Activated T-cell treated with anti-CD3 and anti-CD28 coated beads for 4 hours (primary cell): ENCODE results near the gene CCNQ.

Experiments
- DNase-seq: peaks from one replicate; pipeline ENCODE4 v3.0.0-alpha.2; 2020

CCNQ gene

DNA sequence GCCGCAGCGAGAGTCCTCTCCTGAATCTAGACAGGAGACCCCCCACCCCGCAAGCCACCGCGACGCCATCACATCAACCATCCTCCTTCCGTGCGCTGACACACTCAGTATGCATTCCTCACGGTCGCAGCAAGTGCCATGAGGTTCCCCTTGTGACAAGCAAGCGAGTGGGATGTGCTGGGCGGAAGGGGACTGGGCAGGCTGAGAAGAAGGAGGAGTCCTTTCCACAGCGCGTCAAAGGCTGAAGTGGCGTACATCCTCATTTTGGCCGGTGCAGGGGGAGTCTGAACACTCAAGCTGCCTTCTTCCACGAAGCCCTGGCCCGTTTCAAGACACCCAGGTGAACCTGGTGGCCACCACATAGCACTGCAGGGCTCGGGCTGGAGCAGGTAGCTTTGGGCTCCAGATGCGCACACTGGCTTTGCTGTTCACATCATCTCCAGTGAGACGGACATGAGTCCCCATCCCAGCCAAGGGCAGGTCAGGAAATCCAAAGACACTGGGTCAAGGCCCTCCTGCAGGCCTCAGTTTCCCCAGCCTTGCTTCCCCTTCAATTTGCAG is 30.4 kb downstream of the CCNQ start:
- DNase-seq: no peak

DNA sequence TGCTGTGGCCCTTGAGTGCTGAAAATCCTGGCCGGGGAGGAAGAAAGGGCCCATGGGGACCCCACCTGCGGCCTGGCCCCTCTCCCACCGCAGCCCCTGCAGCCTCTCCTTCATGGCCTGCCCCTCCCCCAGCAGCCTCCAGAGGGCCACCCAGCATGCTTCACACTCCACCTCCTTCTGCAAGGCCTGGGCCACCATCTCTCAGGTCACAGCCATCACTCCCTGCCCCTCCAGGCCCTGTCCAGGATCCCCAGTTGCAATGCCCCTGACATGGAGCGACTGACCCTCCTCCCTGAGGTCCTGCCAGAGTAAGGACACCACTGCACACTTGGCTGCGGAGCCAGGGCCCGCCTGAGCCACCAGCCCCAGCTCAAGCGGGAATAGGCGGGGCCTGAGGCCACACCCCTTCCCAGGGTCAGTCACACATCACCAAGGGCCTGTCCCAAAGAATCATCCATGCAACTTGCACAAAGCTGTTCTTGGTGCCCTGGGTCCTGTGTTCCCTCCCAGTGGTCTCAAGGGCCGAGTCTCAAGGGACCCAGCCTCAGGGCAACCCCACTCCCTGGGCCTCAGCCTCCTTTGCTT is 32.9 kb downstream of the CCNQ start:
- DNase-seq: no peak

DNA sequence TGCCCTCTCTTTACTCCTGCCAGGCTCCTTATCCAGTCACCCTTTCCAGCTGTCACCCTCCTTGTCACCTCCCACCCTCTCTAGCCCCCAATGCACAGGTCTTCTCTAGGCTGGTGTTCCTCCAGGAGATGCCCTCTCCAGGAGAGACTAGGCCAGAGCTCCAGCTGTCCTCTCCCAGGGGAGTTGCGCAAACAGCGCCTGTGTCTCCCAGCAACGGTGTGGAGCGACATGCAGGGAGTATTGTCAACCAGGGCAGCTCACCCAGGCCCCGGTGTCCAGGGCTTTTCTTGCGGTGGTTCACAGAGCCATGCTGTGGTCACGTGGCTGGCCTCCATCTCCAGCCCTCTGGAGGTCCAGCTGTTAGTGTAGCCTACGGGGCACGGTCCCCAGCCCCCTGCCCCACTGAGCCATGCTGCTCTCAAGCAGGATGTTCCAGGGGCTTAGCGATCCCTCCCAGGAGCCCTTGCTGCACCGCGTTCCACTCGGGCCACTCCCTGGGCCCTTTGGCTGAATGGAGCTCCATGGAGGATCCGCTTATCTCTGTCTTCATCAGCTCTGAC is 34.8 kb downstream of the CCNQ start:
- DNase-seq: no peak

DNA sequence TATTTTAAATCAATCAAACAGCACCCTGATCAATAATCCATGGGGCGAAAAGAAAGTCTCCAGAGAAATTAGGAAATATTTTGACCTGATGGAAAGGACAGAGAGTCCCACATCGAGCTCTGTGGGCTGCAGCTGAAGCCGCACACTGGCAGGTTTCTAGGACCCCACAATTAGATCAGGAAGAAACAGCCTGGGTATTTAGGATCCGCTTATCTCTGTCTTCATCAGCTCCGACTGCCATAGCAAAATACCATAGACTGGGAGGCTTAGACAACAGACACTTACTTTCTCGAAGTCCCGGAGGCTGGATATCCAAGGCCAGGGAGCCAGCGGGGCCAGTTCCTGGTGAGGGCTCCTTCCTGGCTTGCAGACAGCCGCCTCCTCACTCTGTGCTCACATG is 36.4 kb downstream of the CCNQ start:
- no peak for DNase-seq

DNA sequence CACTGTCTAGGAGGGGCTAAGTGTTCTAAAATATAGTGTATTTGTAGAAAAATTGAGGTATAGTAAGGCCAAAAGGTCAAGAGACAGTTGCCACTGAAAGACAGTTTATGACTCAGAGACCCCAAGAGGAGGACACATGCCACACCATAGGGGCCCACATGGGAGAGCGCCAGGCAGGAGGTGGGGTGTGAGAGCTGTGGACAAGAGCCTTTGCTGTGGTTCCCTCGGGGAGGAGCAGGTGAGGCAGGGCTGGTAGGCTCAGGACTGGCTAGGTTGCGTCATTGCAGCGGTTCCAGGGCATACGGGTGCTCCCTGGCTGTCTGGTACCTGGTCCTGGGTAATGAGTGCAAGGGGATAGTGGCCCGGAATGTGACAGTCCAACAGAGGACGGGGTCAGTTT is 37.6 kb downstream of the CCNQ start:
- no peak for DNase-seq

DNA sequence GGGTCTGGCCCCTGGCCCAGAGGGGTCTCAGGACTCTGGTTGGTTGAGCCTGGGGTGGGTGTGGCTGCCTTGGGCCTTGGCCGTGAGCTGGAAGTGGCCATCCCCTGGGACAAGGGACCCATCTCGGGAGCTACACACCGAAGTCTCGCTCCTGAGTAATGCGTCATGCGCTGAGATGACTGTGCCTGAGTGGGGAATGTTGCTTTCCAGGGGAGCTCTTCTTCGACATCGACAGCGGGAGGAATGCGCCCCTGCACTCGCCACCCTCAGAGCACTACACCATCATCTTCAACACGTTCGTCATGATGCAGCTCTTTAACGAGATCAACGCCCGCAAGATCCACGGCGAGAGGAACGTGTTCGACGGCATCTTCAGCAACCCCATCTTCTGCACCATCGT is 38.5 kb downstream of the CCNQ start:
- DNase-seq: no peak

DNA sequence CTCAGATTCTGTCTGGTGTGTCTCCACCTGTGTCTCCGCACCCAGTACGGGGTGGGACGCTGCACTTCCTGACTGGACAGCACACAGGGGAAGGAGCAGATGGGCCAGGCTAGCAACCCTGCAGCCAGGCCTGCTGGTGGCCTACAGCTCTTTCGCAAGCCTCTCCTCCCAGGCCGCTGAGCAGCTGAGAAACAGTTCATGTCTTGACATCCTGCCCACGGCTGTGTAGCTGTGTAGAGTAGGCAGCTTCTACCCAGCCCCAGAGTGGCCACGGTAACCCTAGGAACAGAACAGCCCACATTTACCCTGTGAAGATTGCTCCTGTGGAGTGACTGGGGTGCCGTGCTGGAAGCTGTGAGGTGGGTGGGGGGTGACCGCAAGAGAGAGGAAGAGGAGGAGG is 38.9 kb downstream of the CCNQ start:
- DNase-seq: no peak

DNA sequence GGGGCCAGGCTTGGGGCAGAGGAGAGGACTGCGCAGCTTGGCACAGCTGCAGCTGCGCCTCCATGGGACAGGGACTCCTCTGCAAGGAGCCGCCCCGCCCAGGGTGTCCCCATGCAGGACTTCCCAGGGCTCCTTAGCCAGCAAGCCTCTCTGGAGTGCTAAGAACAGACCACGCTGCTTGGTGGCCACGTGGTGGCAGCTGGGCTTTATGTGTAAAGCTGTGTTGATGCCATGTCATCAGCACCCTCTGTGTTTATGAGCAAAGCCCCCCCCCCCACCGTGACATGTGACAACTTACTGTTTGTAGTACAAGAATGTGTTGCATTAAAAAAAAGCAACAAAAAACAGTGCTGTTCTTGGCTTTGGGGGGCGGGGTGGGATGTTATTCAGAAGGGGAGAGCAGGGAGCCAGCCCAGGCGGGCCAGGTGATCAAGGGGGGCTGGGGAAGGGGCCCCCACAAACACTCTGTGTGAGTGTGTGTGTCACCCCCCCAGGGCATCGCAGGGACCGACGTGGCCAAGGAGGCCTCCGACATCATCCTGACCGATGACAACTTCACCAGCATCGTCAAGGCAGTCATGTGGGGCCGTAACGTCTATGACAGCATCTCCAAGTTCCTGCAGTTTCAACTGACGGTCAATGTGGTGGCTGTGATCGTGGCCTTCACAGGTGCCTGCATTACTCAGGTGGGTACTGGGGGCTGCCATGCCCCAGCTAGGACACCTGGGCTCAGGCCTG is 41.2 kb downstream of the CCNQ start:
- DNase-seq: no peak

DNA sequence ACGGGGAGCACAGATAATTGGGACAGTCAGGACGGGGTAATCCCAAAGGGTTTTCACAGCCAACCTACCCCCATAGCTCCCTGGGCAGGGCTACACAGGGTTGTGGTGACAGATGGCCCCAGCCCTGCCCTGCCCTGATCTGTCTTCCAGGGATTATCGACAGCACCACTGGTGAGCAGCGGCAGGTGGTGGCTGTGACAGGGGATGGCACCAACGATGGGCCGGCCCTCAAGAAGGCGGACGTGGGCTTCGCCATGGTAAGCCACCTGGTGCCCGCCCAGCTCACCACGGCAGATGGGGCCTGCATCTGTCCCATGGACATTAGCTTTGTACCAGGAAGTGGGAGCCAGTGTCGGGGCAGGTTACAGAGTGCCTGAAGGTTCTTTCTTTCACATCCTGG is 42.2 kb downstream of the CCNQ start:
- DNase-seq: no peak

DNA sequence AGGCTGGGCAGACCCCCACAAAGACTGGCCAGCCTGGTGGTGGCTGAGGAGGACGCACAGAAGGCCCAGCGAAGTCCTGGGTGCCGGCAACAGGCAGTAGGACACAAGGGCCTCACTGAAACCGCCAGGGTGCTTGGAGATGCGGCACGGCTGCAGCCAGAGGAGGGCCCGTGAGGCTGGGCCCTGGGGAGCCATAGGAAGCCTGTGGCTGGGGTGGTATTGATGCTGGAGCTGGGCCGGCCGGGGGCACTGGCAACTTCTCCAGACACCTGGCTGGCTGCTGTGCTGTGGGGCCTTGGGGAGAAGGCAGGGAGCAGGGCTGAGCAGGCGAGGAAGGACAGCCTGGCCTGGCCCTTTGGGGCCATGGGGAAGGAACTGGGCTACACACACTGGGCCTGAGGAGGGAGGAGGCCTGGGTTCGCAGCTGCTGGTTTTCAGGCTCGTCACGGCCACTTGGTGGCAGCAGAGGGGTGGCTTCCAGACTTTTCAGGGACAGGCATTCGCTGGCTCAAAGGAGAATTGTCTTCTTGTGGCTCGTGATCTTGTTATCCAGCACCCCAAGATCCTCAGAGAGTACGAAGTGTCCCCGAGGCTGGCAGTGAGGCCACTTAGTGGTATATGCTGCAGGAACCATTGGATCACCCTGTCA is 44.3 kb downstream of the CCNQ start:
- peak; percentile 32 for DNase-seq

DNA sequence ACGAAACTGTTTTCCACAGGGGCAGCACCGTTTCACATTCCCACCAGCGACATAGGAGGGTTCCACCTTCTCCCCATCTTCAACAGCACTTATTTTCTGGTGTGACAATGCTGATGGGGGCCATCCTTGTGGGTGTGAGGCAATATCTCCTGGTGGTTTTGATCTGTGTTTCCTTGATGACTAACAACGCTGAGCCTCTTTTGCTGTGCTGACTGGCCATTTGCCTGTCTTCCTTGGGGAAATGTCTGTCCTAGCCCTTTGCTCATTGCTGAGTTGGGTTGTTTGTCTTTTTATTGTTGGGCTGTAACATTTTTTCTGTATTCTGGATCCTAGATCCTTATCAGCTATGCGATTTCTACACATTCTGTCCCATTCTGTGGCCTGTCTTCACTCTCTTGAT is 47.8 kb downstream of the CCNQ start:
- DNase-seq: no peak

DNA sequence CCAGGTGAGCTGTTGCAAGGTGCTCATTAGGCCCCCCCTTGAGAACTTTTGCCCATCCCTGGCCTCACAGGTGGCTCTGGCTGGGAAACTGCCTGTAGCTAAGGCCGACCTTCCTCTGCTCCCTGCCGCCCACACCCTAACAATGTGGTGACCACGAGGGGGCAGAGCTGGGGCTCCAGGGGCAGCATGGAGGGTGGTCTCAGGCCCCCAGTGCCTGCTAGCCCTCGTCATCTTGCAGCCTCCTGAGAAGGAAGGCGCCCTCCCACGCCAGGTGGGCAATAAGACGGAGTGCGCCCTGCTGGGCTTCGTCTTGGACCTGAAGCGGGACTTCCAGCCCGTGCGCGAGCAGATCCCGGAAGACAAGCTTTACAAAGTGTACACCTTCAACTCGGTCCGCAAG is 49.1 kb downstream of the CCNQ start:
- DNase-seq: no peak

DNA sequence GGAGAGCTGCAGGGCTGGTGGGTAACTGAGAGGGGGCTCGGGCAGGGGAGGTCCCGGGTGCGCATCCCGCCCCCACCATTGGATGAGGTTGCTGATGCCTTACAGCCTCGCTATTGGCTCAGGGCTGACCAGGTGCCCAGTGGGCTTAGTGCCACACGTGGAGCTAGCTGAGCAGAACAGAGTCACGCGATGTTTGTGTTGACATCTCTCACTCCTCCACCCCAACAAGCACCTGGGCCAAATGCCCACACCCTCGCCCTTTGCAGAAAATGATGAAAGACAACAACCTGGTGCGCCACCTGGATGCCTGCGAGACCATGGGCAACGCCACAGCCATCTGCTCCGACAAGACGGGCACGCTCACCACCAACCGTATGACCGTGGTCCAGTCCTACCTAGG is 49.7 kb downstream of the CCNQ start:
- DNase-seq: no peak

DNA sequence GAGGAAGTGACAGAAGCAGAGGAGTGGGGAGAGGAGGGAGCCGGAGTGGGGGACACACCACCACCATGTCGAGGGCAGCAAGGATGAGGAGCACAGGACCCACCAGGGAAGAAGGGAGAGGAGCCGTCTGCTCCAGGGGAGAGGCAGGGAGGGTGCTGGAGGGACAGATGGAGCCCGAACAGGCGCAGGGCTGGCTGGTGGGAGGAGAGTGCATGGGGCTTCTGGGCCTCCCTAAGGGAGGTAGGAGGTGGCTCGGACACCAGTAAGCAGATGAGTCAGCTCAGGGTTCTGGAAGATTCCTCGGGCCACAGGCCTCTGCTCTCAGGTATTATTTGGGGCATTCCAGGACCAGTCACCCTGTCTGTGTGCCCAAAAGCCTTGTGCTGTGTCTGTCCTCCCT is 51.7 kb downstream of the CCNQ start:
- DNase-seq: no peak

DNA sequence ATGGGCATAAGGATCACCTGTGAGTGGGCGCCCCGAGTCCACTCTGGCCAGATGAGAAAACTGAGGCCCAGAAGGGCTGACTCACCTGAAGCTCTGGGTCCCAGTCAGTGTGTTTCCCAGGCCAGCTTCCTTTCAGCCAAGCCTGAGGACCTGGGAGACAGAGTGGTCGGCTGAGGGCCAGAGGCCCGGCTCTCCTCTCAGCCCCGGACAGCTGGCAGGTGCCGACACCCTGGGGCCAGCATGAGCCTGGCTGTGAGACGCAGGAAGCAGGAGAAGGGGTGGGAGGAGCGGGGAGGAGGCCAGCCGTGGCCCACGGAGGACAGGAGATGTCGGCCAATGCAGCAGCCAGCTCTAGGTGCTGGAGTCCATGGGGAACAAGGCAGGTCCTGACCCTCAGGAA is 52.6 kb downstream of the CCNQ start:
- no peak for DNase-seq

DNA sequence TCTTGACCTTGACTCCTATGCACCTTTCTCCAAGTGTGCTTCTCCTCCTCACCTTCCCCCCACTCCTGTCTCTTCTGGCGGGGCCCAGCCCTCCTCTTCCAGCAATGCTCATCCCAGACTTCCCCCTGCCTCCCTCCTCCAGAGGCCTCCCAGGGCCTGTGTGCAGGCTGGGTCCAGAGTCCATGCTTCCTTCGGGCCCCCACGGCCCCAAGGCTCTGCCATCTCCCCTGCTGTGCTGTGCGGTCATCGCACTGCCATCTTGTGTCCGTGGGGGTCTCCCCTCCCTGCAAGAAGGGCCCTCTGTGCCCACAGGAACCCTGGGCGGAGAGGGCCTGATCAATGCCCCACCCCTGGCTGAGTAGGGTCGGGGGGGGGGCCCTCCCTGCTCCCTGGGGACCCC is 54.2 kb downstream of the CCNQ start:
- no peak for DNase-seq

DNA sequence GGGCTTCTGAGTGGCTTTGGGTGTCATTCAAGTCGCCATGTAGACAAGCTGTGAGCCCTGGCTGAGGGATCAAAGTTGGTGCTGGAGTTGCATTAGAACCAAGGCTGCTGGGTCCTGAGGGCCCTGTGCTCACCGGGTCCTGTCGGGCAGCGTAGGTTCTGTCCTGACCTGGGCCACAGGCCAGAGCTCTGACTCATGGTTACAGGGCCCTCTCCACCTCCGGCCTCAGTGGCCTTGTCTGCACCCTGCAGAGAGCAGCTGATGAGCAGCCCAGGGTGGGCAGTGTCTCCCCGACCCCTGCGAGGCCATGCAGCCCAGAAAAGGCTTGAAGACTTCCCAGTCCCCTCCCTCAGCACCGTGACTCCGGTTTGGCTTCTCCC is 59.0 kb downstream of the CCNQ start:
- DNase-seq: no peak

DNA sequence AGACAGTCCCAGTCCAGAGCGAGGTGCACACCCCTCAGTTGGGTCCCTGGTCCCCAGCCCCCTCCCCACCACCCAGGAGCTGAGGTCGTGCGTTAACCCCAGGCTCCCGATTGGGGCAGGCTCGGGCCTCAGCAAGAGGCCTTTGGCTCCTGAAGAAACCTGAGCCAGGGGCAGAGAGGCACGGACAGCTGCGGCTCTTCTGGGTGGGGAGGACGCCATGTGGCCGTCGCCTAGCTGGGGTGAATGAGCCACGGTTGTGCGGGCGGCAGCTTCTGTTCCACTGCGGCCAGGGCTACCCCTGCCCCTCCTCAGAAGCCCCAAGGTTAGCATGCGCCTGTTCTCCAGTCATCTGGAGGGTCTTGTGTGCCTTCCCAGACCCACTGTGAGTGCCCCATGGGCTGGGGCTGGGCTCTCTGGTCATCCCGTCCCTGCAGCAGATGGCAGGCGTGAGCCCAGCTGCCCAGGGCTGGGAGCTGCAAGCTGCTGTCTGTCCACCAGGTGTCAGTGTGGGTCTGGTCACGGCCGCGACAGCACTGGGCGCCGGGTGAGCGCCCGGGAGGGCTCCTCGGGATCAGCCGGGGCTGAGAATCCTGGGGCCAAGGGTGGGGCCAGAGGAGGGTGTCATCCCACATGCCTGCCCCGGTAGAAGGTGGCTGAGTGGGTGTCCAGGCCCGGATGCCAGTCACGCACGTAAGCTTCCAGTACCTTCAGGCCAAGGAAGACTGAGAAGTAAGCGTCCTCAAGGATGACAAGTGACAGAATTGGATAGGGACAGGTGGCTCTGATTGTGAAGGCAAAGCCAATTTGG is 59.6 kb downstream of the CCNQ start:
- DNase-seq: peak; percentile 30

DNA sequence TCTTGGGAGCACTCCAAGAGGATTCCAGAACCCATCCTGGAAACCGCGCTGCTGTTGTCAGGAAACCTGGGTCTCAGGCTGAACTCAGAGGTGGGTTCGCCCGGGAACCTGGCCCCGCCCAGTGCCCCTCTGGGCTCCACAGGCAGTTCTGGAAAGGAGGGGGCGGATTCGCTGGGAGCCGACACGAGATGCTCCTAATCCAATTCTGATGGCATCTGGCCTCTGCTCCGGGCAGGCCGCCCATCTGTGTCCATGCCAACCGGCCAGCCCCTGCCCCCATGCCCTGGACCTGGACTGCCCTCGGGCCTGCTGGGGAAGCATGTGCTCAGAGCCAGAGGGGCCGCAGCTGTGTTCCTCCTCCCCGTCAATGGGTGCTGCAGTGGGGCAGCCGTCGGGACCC is 60.5 kb downstream of the CCNQ start:
- no peak for DNase-seq
